ENCODE data around the gene TM2D1. TPM values are rescaled to one million over a fixed set of nuclear protein-coding genes. Genes with fewer than 3 reads are reported as not detected.
A peak's percentile ranks its signal among the peaks of the same experiment; 100 is the strongest.

TM2D1 gene
- 27.1 TPM for total RNA-seq

DNA sequence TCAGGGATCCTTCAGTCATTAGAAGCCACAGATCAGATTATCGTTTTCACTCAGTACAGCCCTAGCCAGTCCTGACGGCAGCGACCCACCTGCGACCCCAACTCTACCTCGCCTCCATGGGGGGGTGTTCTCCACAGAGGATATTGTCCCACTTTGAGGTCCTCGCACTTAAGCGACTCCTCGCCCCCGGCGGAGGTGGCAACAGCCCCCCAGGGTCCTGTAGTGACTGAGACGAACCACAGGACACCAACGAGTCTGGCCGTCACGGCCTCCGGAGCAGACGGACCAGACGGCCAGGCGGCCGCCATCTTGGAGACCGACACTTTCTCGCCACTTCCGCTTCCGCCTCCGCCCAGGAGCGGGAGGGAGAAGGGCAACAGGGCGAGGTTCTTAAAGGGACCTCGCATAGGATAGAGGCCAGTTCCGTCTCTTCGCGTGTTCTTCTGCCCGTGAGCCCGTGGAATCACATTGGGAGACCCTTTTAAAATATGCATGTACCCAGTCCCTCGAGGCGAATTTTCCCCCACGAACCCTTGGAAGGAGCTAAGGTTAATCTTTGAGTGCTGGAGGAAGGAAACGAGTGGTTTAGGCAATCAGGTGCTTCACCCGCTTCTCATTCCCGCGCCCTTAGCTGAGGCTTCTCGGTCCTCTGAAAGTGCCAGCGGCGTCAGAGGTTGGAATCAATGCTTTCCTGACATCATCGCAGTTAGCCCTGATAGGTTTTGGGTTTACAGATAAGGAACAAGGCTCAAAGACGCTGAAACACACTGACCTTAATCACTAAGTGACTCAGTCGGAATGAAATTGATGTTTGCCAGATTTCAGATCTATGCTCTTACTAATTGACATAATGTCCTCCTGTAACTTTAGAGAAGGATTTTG lies at the start of gene TM2D1:
Gene TM2D1 (minus strand): TSS at position 329 of the 882 bp plus-strand sequence. CDS start 21 bp downstream, at position 308.
- no peaks in the 10 kb centered on the region for H3K27me3 ChIP-seq (ENCODE audit: insufficient read depth, low read length)
- H3K9me3 ChIP-seq (ENCODE audit: low read depth, low read length): no peaks in the 10 kb centered on the region
- H3K4me3 ChIP-seq (ENCODE audit: low read length): peak within 1 kb of the TSS; percentile 98
- peaks cover 20% of the 10 kb centered on the region for H3K4me1 ChIP-seq (ENCODE audit: insufficient read depth, low read length)

DNA sequence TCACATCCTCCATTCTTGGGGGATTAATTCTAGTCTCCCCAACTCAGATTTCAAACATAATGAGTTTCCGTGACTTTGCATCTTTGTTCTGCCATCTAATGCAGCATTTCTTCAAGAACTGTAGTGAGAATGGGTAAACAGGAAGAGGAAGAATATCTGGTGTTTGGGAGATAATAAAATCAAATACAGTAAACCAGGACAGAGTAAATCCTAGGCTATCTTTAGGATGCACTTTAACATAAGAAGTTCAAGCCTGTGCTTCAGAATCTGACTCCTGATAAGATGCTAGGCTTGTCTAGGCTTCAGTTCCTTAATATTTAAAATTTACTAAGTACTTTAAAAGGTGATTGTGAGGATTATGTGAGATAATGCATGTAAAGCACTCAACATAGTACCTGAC lies 45.2 kb upstream of the TM2D1 start:
- Histone ChIP-seq H3K4me1 (ENCODE audit: insufficient read depth, low read length) (no peaks in the 10 kb centered on the region), H3K4me3 (ENCODE audit: low read length) (no peak overlapping the region), H3K27me3 (ENCODE audit: insufficient read depth, low read length) (no peaks in the 10 kb centered on the region), H3K9me3 (ENCODE audit: low read depth, low read length) (no peaks in the 10 kb centered on the region)

- Histone ChIP-seq H3K27me3 (ENCODE audit: insufficient read depth, low read length) (no peaks in the 10 kb centered on the region), H3K4me3 (ENCODE audit: low read length) (no peak overlapping the region), H3K4me1 (ENCODE audit: insufficient read depth, low read length) (no peaks in the 10 kb centered on the region), H3K9me3 (ENCODE audit: low read depth, low read length) (no peaks in the 10 kb centered on the region)
These were observed 33.0 kb upstream of the TM2D1 start for GRCh38 chr1:61757950-61758349.

DNA sequence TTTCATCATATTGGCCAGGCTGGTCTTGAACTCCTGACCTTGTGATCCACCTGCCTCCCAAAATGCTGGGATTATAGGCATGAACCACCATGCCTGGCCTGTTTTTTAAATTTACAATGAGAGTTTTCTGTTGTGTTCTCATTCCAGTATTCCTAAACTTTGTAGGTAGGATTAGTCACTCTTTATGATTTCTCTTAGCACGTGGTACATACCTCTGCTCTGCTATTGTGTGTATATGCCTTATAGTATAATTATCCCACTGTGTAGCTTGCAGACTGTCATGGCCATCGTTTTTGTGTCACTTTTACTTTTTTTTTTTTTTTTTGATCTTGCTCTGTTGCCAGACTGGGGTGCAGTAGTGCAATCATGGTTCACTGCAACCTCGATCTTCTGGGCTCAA lies 31.8 kb upstream of the TM2D1 start:
- Histone ChIP-seq H3K9me3 (ENCODE audit: low read depth, low read length) (no peaks in the 10 kb centered on the region), H3K4me1 (ENCODE audit: insufficient read depth, low read length) (no peaks in the 10 kb centered on the region), H3K27me3 (ENCODE audit: insufficient read depth, low read length) (no peaks in the 10 kb centered on the region), H3K4me3 (ENCODE audit: low read length) (no peak overlapping the region)

GRCh38 chr1:61754545-61754944 lies 29.6 kb upstream of the TM2D1 start:
- Histone ChIP-seq H3K27me3 (ENCODE audit: insufficient read depth, low read length) (no peaks in the 10 kb centered on the region), H3K4me3 (ENCODE audit: low read length) (no peak overlapping the region), H3K4me1 (ENCODE audit: insufficient read depth, low read length) (no peaks in the 10 kb centered on the region), H3K9me3 (ENCODE audit: low read depth, low read length) (no peaks in the 10 kb centered on the region)

DNA sequence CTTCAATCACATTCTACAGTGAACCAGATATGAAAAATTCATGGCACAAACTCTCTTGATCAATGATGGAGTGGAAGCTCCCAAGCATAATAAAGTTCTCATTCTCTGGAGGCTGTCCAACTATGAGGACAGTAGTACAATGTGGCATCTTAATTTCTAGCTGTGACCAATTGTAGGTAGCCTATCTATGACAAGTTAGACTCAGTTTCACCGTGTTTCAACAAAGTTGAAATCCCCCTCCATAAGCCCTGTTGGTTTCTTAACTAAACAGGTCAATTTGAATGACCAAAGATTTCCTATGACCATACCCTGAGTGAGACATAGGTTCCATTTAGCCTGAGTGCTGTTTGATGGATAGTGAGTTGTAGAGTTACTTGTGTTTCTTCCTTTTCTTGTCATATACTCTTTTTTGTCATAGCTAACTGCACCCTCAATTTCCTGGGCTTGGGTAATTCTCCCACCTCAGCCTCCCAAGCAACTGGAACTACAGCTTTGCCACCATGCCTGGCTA lies 29.1 kb upstream of the TM2D1 start:
- Histone ChIP-seq H3K4me1 (ENCODE audit: insufficient read depth, low read length) (no peaks in the 10 kb centered on the region), H3K27me3 (ENCODE audit: insufficient read depth, low read length) (no peaks in the 10 kb centered on the region), H3K9me3 (ENCODE audit: low read depth, low read length) (no peaks in the 10 kb centered on the region)

GRCh38 chr1:61752921-61753389 lies 28.0 kb upstream of the TM2D1 start:
- Histone ChIP-seq H3K27me3 (ENCODE audit: insufficient read depth, low read length) (no peaks in the 10 kb centered on the region), H3K4me1 (ENCODE audit: insufficient read depth, low read length) (no peaks in the 10 kb centered on the region), H3K4me3 (ENCODE audit: low read length) (no peak overlapping the region), H3K9me3 (ENCODE audit: low read depth, low read length) (no peaks in the 10 kb centered on the region)

More for the DNA sequence above, 29.1 kb upstream of the TM2D1 start:
- no peak overlapping the region for H3K4me3 ChIP-seq (ENCODE audit: low read length)

DNA sequence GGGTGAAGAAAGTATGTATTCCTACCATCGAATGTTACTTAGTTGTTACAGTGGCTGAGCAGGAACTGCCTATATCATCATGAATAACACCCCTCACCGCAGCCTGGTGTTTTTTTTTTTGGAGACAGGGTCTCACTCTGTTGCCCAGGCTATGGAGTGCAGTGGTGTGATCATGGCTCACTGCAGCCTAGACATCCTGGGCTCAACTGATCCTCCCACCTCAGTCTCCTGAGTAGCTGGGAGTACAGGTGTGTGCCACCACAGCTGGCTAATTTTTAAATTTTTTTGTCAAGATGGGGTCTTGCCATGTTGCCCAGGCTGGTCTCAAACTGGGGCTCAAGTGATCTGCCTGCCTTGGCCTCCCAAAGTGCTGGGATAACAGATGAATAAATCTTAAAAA lies 24.6 kb upstream of the TM2D1 start:
- no peaks in the 10 kb centered on the region for H3K9me3 ChIP-seq (ENCODE audit: low read depth, low read length)
- no peaks in the 10 kb centered on the region for H3K27me3 ChIP-seq (ENCODE audit: insufficient read depth, low read length)
- no peak overlapping the region for H3K4me3 ChIP-seq (ENCODE audit: low read length)
- H3K4me1 ChIP-seq (ENCODE audit: insufficient read depth, low read length): no peaks in the 10 kb centered on the region

- Histone ChIP-seq H3K4me3 (ENCODE audit: low read length) (no peak overlapping the region), H3K4me1 (ENCODE audit: insufficient read depth, low read length) (no peaks in the 10 kb centered on the region), H3K27me3 (ENCODE audit: insufficient read depth, low read length) (no peaks in the 10 kb centered on the region), H3K9me3 (ENCODE audit: low read depth, low read length) (no peaks in the 10 kb centered on the region)
These were observed 23.6 kb upstream of the TM2D1 start for GRCh38 chr1:61748566-61748965.

DNA sequence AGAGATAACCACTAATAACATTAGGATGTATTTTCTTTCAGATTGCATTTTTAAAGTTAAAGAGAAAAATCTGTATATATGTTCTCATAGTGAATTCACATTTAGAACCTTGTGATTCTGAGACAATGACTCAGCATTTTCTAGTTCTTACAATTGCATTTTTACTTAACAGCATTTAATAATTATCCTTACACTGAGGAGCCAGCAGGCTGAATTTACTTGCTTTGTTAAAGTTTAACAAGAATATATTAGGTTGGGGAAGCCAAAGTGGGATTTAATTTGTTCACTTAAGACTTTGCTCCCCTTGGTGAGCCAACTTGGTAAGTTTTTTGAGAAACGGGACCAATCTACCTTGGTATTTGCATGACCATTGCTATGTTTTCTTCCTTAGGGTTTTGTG lies 21.9 kb upstream of the TM2D1 start:
- Histone ChIP-seq H3K4me1 (ENCODE audit: insufficient read depth, low read length) (peaks cover 9% of the 10 kb centered on the region), H3K4me3 (ENCODE audit: low read length) (no peak overlapping the region), H3K9me3 (ENCODE audit: low read depth, low read length) (no peaks in the 10 kb centered on the region), H3K27me3 (ENCODE audit: insufficient read depth, low read length) (no peaks in the 10 kb centered on the region)

- no peaks in the 10 kb centered on the region for H3K9me3 ChIP-seq (ENCODE audit: low read depth, low read length)
These were observed 19.0 kb upstream of the TM2D1 start for GRCh38 chr1:61743716-61744580.

GRCh38 chr1:61743431-61743705 lies 18.4 kb upstream of the TM2D1 start:
- H3K4me3 ChIP-seq (ENCODE audit: low read length): no peak overlapping the region
- H3K4me1 ChIP-seq (ENCODE audit: insufficient read depth, low read length): peaks cover 18% of the 10 kb centered on the region
- H3K27me3 ChIP-seq (ENCODE audit: insufficient read depth, low read length): no peaks in the 10 kb centered on the region
- no peaks in the 10 kb centered on the region for H3K9me3 ChIP-seq (ENCODE audit: low read depth, low read length)

More at GRCh38 chr1:61743716-61744580, 19.0 kb upstream of the TM2D1 start:
- H3K27me3 ChIP-seq (ENCODE audit: insufficient read depth, low read length): no peaks in the 10 kb centered on the region
- H3K4me3 ChIP-seq (ENCODE audit: low read length): no peak overlapping the region
- peaks cover 18% of the 10 kb centered on the region for H3K4me1 ChIP-seq (ENCODE audit: insufficient read depth, low read length)

DNA sequence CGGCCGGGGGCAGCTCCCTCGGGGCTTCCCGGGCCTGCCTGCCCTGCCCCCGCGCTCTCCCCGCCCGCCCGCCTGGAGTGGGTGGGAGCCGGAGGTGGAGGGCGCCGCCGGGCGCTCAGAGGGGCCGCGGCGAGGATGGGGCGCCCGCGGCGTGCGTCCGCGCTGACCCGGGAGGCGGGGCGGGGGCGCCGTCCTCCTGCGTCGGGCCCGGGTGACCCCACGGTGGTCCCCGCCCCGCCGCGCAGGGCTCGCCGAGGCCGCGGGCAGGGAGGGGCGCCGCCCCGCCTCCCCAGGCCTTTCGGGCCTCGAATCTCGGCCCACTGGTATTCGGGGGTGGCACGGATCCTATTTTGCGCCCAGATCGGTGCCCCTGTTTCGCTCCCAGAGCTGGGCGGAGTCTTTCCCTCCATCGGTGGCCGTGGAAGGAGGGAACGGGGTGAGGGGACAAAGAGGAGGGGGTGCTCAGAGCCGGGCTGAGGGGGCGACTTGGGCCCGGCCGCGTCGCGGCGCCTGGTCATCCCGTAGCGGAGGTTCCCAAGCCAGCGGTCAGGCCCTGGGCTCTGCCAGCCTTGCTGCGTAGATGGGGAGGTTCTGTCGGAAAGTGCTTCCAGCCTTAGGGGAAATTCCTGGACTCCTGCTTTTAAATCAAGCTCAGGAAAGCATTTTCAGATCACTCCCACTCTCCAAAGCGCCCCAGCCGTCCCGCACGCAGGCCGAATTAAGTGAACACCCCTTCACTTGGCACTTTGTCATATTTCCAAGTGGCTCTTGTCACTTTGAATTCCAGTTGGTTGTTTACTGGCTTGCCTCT lies 17.9 kb upstream of the TM2D1 start:
- peaks cover 18% of the 10 kb centered on the region for H3K4me1 ChIP-seq (ENCODE audit: insufficient read depth, low read length)
- H3K4me3 ChIP-seq (ENCODE audit: low read length): peak overlapping the region; percentile 49
- H3K27me3 ChIP-seq (ENCODE audit: insufficient read depth, low read length): no peaks in the 10 kb centered on the region
- H3K9me3 ChIP-seq (ENCODE audit: low read depth, low read length): no peaks in the 10 kb centered on the region

GRCh38 chr1:61741711-61742619 lies 17.0 kb upstream of the TM2D1 start, which contains the start of gene PATJ:
TSS of gene PATJ (plus strand) at chr1:61742480. CDS start at chr1:61762893, 20,413 bp downstream.
- Histone ChIP-seq H3K4me1 (ENCODE audit: insufficient read depth, low read length) (peaks cover 18% of the 10 kb centered on the region), H3K27me3 (ENCODE audit: insufficient read depth, low read length) (no peaks in the 10 kb centered on the region), H3K9me3 (ENCODE audit: low read depth, low read length) (no peaks in the 10 kb centered on the region), H3K4me3 (ENCODE audit: low read length) (peak within 1 kb of the TSS; percentile 49)

Data from mononuclear cell (primary cell).